Skeletal muscle tissue (tissue), 4 donors: Measurements from ENCODE around the gene ERCC4. TPM values are rescaled to one million over a fixed set of nuclear protein-coding genes. Genes with fewer than 3 reads are reported as not detected.
A peak's percentile ranks its signal among the peaks of the same experiment; 100 is the strongest.
"Not testable (repeated sequence)": the region's sequence is repeated elsewhere in the genome, so short reads cannot be mapped to it uniquely, and the experiment has no call there.

Experiments used
- H3K27ac ChIP-seq: one replicate; pipeline ENCODE4 v1.7.0; 2013; ENCODE audit warnings: mild to moderate bottlenecking, low read depth, low read length, inconsistent platforms
- H3K27me3 ChIP-seq, 3 donors: one replicate each; pipeline ENCODE4 v1.7.0; 2013; ENCODE audit warnings: low read length in 3 of 3; ENCODE audit not compliant: control insufficient read depth in 3 of 3, insufficient read depth in 3 of 3
- H3K36me3 ChIP-seq, 3 donors: one replicate each; pipeline ENCODE4 v1.7.0; 2013; ENCODE audit warnings: low read length in 3 of 3; ENCODE audit not compliant: control insufficient read depth in 3 of 3, insufficient read depth in 3 of 3
- H3K4me1 ChIP-seq, 3 donors: one replicate each; pipeline ENCODE4 v1.7.0; 2013; ENCODE audit warnings: low read length in 3 of 3, mild to moderate bottlenecking in 3 of 3; ENCODE audit not compliant: control insufficient read depth in 3 of 3, insufficient read depth in 3 of 3
- H3K4me3 ChIP-seq, 3 donors: one replicate each; pipeline ENCODE4 v1.7.0; 2013; ENCODE audit warnings: low read length in 3 of 3
- H3K9ac ChIP-seq, 3 donors: one replicate each; pipeline ENCODE4 v1.7.0; 2013; ENCODE audit warnings: low read length in 3 of 3, mild to moderate bottlenecking in 3 of 3, moderate library complexity in 2 of 3, low read depth in 1 of 3
- H3K9me3 ChIP-seq, 3 donors: one replicate each; pipeline ENCODE4 v1.7.0; 2013; ENCODE audit warnings: low read length in 3 of 3; ENCODE audit not compliant: control insufficient read depth in 3 of 3
- total RNA-seq: library from RNA; depleted of rRNA; stranded (reverse); fragments of >200 nt; gene quantifications from one replicate; pipeline ENCODE4 v1.2.3, GENCODE V29; 2014
- donor health status: Osteomylitis.

ERCC4 gene
- 6.8 TPM for total RNA-seq

DNA sequence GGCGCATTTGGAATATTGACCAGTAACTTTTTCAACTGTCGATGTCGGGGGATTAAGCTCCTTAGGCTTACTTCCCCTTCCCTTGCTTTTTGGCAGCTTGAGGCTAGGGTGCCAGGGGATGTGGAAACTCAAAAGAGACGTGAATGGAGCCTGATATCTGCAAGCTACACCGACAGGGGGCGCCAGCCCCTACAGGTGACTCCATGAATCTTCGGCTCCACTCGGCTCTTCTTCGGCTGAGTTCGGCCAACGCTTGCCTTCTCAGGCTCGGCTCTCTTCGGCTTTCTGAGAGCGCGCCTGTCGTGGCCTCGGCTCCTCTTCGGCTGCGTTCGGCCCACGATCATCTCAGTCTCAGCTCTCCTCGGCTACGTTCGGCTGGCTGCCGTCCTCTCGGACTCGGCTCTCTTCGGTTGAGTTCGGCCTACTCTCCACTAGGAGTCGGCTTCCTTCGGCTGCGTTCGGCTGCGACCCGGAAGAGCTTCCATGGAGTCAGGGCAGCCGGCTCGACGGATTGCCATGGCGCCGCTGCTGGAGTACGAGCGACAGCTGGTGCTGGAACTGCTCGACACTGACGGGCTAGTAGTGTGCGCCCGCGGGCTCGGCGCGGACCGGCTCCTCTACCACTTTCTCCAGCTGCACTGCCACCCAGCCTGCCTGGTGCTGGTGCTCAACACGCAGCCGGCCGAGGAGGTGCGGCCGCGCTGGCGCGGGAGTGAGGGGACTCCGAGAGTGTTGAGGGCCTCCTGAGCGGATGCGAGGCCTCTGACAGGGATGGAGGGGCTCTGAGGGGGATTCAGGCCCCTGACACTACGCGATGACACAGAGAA lies at the start of gene ERCC4:
Gene ERCC4, plus strand, starts transcription at position 472 of the 827 bp plus-strand sequence. Its CDS starts 12 bp downstream, at position 484.
- peaks cover 21 to 31% (median 29%) of the 10 kb centered on the region in 3 donors for H3K4me1 ChIP-seq
- peak within 1 kb of the TSS; percentile 96 to 98 (median 97) for H3K9ac ChIP-seq
- no peaks in the 10 kb centered on the region for H3K27me3 ChIP-seq
- H3K36me3 ChIP-seq, result peaks cover 3 to 9% (median 5%) of the 10 kb centered on the region in 3 donors
- peak within 1 kb of the TSS; percentile 81 for H3K27ac ChIP-seq
- no peaks in the 10 kb centered on the region for H3K9me3 ChIP-seq
- H3K4me3 ChIP-seq, result peak within 1 kb of the TSS; percentile 93 to 97 (median 95)

DNA sequence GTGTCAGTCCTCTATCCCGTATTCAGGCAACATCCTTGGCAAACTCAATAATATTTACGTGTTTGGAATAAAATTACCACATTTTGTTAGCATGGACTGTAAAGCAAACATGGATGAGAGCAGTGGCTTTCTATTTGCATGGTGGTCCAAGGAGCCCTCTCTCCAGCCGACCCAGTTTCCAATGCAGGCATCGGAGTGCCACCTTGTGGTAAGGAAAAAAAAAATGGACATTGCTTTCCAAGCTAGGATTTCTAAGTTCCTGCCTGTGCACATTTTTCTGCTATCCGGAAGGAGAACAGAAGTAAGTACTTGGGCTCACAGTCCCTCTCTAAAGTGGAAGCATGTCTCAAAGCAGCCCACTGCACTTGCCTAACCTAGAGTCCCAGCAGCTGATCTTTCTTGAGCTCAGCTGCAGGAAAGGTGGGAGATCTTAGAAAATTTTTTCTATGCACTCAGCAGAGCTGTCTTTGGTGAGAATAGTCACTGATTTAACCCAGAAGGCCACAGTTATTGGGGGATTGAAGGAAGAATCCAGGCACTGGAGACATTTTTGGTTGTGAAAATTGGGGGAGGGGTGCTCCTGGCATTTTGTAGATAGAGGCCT lies 46.0 kb upstream of the ERCC4 start:
- Histone ChIP-seq H3K36me3 (no peaks in the 10 kb centered on the region), H3K4me1 (no peaks in the 10 kb centered on the region), H3K4me3 (no peak overlapping the region), H3K9me3 (no peaks in the 10 kb centered on the region), H3K27me3 (no peaks in the 10 kb centered on the region), H3K9ac (no peak overlapping the region), H3K27ac (no peak overlapping the region)

DNA sequence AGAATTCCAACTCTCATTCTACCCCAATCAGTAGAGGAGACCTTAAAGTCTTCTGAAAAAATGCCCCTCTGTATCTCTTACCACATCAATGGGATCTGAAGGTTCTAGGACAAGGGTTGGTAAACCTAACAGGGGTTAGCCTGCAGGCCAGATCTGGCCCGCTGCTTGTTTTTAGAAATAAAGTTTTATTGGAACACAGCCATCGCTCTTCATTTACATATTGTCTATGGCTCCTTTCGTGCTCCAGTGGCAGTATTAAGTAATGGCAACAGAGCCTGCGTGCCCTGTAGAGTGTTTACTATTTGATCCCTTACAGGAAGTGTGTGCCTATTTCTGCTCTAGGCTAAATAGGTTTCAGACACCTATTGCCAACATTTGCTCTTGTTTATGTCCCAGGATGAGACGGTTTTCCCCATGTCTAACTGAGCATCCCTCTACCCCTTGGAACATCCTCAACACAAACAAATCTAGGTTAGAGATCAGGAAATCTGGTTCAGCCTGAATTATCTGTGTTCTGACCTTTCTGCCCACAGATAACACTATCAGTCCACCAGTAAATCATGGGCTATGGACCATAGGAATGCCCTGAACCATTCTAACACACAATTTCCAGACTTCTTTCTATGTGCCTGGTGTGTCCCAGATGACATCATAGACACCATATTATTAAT lies 44.2 kb upstream of the ERCC4 start:
- no peaks in the 10 kb centered on the region for H3K27me3 ChIP-seq
- no peak overlapping the region for H3K27ac ChIP-seq
- no peaks in the 10 kb centered on the region for H3K4me1 ChIP-seq
- H3K4me3 ChIP-seq, result no peak overlapping the region
- no peak overlapping the region for H3K9ac ChIP-seq
- H3K9me3 ChIP-seq, result no peaks in the 10 kb centered on the region
- H3K36me3 ChIP-seq, result no peaks in the 10 kb centered on the region

DNA sequence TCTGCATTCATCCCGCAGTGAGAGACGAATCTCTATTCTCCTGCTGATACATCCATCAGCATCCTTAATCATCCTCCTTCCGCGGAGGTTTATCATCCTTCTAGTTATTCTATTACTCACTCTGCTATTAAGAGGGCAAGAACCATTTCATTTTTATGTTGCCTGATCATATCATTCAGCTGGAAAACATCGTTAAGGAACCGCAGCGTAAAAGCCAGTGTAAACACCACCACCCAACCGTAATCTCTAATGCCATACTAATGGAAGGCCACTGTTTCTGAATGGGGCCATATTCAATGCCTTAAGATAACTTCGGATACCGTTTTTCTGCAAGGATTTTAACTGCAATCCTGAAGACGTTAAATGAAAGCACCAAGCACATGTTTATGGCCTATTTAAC lies 36.7 kb upstream of the ERCC4 start:
- Histone ChIP-seq H3K36me3 (no peaks in the 10 kb centered on the region), H3K27ac (no peak overlapping the region), H3K9me3 (no peaks in the 10 kb centered on the region), H3K9ac (no peak overlapping the region), H3K4me3 (no peak overlapping the region), H3K4me1 (no peaks in the 10 kb centered on the region), H3K27me3 (no peaks in the 10 kb centered on the region)

DNA sequence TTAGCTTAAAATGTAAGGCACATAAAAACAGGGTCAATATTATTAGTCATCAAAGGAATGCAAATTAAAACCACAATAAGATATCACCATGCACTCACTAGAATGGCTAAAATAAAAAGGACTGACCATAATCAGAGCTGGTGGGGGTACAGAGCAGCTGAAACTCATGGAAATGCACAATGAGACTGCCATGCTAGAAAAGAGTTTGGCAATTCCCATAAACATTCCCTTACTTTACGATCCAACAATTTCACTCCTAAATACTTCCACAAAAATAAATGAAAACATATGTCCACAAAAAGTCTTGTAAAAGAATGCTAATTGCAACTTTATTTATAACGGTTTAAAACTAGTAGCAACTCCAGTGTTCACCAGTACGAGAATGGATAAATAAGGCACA lies 36.1 kb upstream of the ERCC4 start:
- Histone ChIP-seq H3K4me3 (no peak overlapping the region), H3K9me3 (no peaks in the 10 kb centered on the region), H3K4me1 (no peaks in the 10 kb centered on the region), H3K27ac (no peak overlapping the region), H3K9ac (no peak overlapping the region), H3K36me3 (no peaks in the 10 kb centered on the region), H3K27me3 (no peaks in the 10 kb centered on the region)

DNA sequence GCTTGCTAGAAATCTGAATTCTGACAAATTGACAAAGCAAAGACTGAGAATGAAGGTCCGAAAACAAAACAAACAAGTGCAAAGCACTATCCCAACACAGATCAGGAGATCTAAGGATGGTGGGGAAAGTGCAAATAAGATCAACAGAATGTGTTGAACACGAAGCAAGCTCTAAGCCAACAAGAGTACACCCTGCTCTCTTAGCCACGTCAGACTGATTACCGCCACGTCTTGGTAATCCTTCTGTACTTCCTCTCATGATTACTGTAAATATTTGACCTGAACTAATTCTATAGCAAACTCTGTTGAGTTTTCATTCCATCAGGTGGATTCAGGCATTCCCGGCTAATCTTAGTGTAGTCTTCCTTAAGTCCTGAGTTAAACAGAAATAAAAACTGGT lies 34.3 kb upstream of the ERCC4 start:
- Histone ChIP-seq H3K36me3 (no peaks in the 10 kb centered on the region), H3K4me1 (no peaks in the 10 kb centered on the region), H3K9ac (no peak overlapping the region), H3K4me3 (no peak overlapping the region), H3K27me3 (no peaks in the 10 kb centered on the region), H3K9me3 (no peaks in the 10 kb centered on the region), H3K27ac (no peak overlapping the region)

DNA sequence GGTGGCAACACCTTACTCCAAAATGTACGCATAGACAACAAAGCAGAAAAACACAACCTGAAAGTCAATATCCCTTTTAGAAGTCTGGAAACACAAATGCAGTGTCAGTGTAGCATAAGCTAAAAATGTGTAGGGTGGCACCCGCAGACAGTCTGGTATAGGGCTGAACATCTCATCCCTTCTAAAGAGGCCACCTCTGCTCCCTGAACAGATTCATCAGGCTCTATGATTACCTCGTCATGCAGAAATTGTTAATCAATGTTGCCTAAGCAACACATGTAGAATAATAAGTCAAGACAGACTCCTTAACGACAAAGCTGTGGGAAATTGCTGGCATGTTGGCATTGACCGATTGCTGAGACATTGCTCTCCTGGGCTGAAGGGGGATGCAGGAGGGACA lies 33.3 kb upstream of the ERCC4 start:
- Histone ChIP-seq H3K9me3 (no peaks in the 10 kb centered on the region), H3K9ac (no peak overlapping the region), H3K36me3 (no peaks in the 10 kb centered on the region), H3K4me3 (no peak overlapping the region), H3K27ac (no peak overlapping the region), H3K27me3 (no peaks in the 10 kb centered on the region), H3K4me1 (no peaks in the 10 kb centered on the region)

DNA sequence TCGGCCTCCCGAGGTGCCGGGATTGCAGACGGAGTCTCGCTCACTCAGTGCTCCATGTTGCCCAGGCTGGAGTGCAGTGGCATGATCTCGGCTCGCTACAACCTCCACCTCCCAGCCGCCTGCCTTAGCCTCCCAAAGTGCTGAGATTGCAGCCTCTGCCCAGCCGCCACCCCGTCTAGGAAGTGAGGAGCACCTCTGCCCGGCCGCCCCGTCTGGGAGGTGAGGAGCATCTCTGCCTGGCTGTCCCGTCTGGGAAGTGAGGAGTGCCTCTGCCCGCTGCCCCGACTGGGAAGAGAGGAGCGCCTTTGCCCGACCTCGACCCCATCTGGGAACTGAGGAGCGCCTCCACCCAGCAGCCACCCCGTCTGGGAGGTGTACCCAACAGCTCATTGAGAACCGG lies 30.6 kb upstream of the ERCC4 start:
- not testable (repeated sequence) for H3K27me3 ChIP-seq, H3K4me3 ChIP-seq, H3K36me3 ChIP-seq, H3K27ac ChIP-seq, H3K9me3 ChIP-seq, H3K9ac ChIP-seq
- H3K4me1 ChIP-seq, result peaks cover 0 to 16% (median 12%) of the 10 kb centered on the region in 3 donors

DNA sequence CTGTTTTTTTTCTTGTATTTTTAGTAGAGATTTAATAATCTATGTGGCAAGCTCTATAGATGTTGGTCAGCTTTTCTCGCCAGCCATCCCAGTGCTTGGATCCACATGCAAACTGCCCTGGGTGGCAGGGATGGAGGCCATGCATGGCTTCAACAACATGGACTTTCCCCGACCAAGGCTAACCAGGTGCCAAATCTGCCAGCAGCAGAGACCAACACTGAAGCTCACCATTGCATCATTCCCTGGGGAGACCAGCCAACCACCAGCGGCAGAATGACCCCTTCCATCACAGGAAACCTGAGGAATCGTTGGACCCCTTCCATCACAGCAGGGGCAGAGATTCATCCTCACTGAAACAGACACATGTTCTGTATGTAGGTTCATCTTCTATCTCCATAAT lies 27.7 kb upstream of the ERCC4 start:
- H3K9ac ChIP-seq, result no peak overlapping the region
- H3K4me1 ChIP-seq, result peaks cover 0 to 19% (median 14%) of the 10 kb centered on the region in 3 donors
- H3K9me3 ChIP-seq, result no peaks in the 10 kb centered on the region
- H3K36me3 ChIP-seq, result no peaks in the 10 kb centered on the region
- H3K27me3 ChIP-seq, result no peaks in the 10 kb centered on the region
- no peak overlapping the region for H3K4me3 ChIP-seq
- H3K27ac ChIP-seq, result no peak overlapping the region

DNA sequence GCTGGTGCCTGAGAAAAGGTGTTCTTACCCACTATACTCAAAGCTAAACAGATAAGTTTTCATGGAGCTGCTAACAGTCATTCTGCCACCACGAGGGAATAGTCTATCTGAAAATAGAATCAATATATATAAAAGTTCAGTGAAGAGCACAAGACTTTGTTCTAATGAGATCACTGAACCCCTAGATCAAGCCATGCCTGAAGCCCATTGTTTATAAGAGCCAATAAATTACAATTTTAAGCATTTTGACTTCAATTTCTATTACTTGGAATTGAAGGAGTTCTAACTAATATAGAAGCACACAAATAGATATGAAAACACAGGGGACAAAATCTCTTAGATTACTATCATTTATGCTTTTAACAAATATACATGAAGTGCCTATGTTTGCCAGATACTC lies 24.4 kb upstream of the ERCC4 start:
- H3K4me3 ChIP-seq, result no peak overlapping the region
- no peak overlapping the region for H3K27ac ChIP-seq
- no peak overlapping the region for H3K9ac ChIP-seq
- no peaks in the 10 kb centered on the region for H3K36me3 ChIP-seq
- H3K9me3 ChIP-seq, result no peaks in the 10 kb centered on the region
- H3K4me1 ChIP-seq, result peaks cover 0 to 19% (median 19%) of the 10 kb centered on the region in 3 donors
- no peaks in the 10 kb centered on the region for H3K27me3 ChIP-seq
